Gastrocnemius medialis (tissue), 4 donors: ENCODE measurements around the gene PTH2.

ENCODE experiments used
- CTCF ChIP-seq, 5 experiments: fragments of 450-650 bp in 3 of 5; fragments of 200-600 bp in 2 of 5; sonication (generic) in 2 of 5; IDR thresholded peaks in 4 of 5; conservative IDR thresholded peaks in 1 of 5; 1 replicate in 4 of 5; 2 replicates in 1 of 5; pipeline ENCODE4 v1.5.1; 2016 to 2019; ENCODE audit warnings: antibody characterized with exemption in 5 of 5, mild to moderate bottlenecking in 3 of 5, moderate library complexity in 3 of 5
- POLR2A ChIP-seq, 2 donors: fragments of 450-650 bp; IDR thresholded peaks; one replicate each; pipeline ENCODE4 v1.6.1; 2017; ENCODE audit warnings: antibody characterized with exemption in 2 of 2, mild to moderate bottlenecking in 2 of 2, moderate library complexity in 2 of 2

GRCh38 chr19:49437231-49437630, 14.0 kb upstream of the PTH2 start:
- TF ChIP-seq CTCF (IDR thresholded peaks at IDR 0.05 in 4 of 5, conservative IDR thresholded peaks at IDR 0.05 in 1 of 5) (no peak), POLR2A (IDR thresholded peaks at IDR 0.05) (no peak)
